ENCODE data around the gene SEC23A.

Gene SEC23A

DNA sequence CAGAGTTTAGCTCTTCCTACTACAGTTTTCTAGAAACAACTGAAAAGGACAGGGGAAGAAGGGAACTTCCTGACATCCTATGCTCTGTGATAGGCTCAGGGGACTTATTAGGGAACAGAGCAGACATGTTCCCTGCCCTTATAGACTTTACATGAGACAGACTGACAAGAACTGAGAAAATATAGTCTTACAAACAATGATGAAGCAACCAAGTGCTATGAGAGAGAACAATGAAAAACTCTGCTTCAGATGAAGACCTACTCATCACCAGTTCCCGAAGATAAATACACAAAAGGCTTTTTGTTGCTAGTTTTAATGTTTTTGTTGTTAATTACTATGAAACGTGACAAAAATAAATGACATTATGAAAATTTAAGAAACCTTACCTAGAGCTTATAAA is 115.3 kb downstream of the SEC23A start:
- TF ChIP-seq JUND (IDR thresholded peaks at IDR 0.05; ENCODE audit: low read depth): no peak
- in situ Hi-C loops (cut with HindIII; ENCODE audit: low pct_unique_long_range_greater_than_20kb, low sequenced_read_pairs): no loop called here
- no peak for DNase-seq (ENCODE audit: low read depth in 1 of 2, low spot score in 1 of 2)

DNA sequence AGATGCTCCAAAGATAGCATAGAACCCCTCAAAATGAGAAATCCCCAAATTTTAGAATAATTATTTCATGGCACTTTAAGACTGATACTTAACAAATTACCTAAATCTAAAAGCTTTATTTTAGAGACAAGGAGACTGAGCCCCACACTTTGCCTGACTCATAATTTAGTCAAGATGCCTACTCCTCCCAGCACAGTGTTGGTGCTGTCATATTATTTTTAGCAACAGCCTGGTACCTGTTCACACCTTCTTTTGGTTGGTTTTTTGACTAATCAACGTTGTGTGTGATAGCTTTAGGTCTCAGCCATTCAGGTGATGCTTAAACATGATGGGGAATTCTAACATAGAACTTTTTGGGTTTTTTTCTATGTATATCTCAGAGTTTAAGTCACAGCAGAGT is 120.2 kb downstream of the SEC23A start:
- no peak for TF ChIP-seq JUND (IDR thresholded peaks at IDR 0.05; ENCODE audit: low read depth)
- in situ Hi-C loops (cut with HindIII; ENCODE audit: low pct_unique_long_range_greater_than_20kb, low sequenced_read_pairs): no loop called here
- no peak for DNase-seq (ENCODE audit: low read depth in 1 of 2, low spot score in 1 of 2)

DNA sequence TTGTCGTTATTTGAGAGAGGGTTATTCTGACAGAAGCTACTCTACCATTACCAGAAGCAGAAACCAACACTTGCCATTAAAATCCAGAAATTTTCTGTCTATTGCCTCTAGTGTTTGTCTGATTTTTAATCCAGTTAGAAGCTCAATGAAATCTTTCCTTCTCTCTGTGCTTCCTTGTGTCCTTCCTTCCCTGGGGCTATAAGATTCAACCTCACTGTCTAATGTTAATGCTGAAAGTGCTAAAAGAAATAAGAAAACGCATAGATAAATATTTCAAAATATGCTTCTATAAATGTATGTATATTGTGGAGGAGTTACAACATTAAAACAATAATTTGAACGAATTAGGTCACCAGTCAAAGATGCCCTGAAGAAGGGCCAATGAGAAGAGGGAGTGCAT is 120.8 kb downstream of the SEC23A start:
- in situ Hi-C loops (cut with HindIII; ENCODE audit: low pct_unique_long_range_greater_than_20kb, low sequenced_read_pairs): no loop called here
- TF ChIP-seq JUND (IDR thresholded peaks at IDR 0.05; ENCODE audit: low read depth): no peak

More for the DNA sequence above, 120.8 kb downstream of the SEC23A start:
- no peak for DNase-seq (ENCODE audit: low read depth in 1 of 2, low spot score in 1 of 2)
